HepG2 (cell line): ENCODE measurements around the gene TM9SF4.

Experiments
- CREM ChIP-seq, 2 experiments: sonication (generic) in 1 of 2; formaldehyde crosslinking in 1 of 2; IDR thresholded peaks; 2 replicates each; pipeline versions ENCODE4 v1.4.0 to v1.6.1; 2016 to 2020; ENCODE audit warnings: antibody characterized with exemption in 1 of 2, mild to moderate bottlenecking in 1 of 2, missing genetic modification reagents in 1 of 2
- HES4 ChIP-seq: sonication (generic); formaldehyde crosslinking; IDR thresholded peaks from 2 replicates; pipeline ENCODE4 v1.9.0; 2021; ENCODE audit warnings: mild to moderate bottlenecking, missing genetic modification reagents, borderline replicate concordance
- SUZ12 ChIP-seq: fragments of 150-350 bp; IDR thresholded peaks from 2 replicates; pipeline ENCODE4 v1.6.1; 2014; ENCODE audit warnings: low read depth, low read length
- ZNF549 ChIP-seq: sonication (generic); formaldehyde crosslinking; IDR thresholded peaks from 2 replicates; pipeline ENCODE4 v1.5.0; 2020; ENCODE audit warnings: missing genetic modification reagents
- ZNF615 ChIP-seq: sonication (generic); formaldehyde crosslinking; IDR thresholded peaks from 2 replicates; pipeline ENCODE4 v1.5.0; 2020; ENCODE audit warnings: mild to moderate bottlenecking, missing genetic modification reagents, borderline replicate concordance
- TF ChIP-seq, protein P1 (sequence below): sonication (generic); formaldehyde crosslinking; IDR thresholded peaks from 2 replicates; pipeline ENCODE4 v1.5.0; 2020; ENCODE audit warnings: mild to moderate bottlenecking, missing genetic modification reagents, moderate library complexity
- TF ChIP-seq, protein P2 (sequence below): sonication (generic); formaldehyde crosslinking; conservative IDR thresholded peaks from 2 replicates; pipeline ENCODE4 v1.4.0; 2020; ENCODE audit warnings: missing genetic modification reagents

DNA sequence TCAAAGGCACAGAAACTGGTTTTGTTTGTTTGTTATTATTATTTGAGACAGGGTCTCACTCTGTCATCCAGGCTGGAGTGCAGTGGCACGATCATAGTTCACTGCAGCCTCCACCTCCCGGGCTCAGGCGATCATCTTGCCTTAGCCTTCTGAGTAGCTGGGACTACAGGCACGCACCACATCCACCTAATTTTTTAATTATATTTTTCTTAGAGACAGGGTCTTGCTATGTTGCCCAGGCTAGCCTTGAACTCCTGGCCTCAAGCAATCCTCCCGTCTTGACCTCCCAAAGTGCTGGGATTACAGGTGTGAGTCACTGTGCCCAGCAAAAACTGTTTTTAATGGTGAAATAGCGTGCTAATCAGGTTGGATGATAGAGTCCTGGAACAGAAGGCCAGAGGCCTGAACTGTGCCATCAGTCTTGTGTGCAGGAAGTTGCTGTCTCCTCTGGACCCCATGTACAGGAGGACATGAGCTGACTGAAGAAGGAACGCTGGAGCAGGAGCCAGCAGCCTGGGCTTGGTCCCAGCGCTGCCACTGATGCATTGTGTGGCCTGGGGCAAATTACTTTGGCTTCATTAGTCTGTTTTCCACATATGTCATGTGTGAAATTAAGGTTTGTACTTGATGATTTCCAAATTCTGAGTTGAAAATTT, 4.9 kb downstream of the TM9SF4 start:
- TF ChIP-seq ZNF615 (CRISPR knock-in tag) (no peak), ZNF549 (CRISPR knock-in tag) (no peak), SUZ12 (no peak), HES4 (no peak), CREM (IDR thresholded peaks at IDR 0.05) (no peak), CREM (CRISPR knock-in tag; IDR thresholded peaks at IDR 0.05) (no peak)
- TF ChIP-seq, protein P1, sequence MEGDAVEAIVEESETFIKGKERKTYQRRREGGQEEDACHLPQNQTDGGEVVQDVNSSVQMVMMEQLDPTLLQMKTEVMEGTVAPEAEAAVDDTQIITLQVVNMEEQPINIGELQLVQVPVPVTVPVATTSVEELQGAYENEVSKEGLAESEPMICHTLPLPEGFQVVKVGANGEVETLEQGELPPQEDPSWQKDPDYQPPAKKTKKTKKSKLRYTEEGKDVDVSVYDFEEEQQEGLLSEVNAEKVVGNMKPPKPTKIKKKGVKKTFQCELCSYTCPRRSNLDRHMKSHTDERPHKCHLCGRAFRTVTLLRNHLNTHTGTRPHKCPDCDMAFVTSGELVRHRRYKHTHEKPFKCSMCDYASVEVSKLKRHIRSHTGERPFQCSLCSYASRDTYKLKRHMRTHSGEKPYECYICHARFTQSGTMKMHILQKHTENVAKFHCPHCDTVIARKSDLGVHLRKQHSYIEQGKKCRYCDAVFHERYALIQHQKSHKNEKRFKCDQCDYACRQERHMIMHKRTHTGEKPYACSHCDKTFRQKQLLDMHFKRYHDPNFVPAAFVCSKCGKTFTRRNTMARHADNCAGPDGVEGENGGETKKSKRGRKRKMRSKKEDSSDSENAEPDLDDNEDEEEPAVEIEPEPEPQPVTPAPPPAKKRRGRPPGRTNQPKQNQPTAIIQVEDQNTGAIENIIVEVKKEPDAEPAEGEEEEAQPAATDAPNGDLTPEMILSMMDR (CRISPR knock-in tag): no peak
- TF ChIP-seq, protein P2, sequence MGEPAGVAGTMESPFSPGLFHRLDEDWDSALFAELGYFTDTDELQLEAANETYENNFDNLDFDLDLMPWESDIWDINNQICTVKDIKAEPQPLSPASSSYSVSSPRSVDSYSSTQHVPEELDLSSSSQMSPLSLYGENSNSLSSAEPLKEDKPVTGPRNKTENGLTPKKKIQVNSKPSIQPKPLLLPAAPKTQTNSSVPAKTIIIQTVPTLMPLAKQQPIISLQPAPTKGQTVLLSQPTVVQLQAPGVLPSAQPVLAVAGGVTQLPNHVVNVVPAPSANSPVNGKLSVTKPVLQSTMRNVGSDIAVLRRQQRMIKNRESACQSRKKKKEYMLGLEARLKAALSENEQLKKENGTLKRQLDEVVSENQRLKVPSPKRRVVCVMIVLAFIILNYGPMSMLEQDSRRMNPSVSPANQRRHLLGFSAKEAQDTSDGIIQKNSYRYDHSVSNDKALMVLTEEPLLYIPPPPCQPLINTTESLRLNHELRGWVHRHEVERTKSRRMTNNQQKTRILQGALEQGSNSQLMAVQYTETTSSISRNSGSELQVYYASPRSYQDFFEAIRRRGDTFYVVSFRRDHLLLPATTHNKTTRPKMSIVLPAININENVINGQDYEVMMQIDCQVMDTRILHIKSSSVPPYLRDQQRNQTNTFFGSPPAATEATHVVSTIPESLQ: no peak
